ENCODE results near the gene DENND1A.

GRCh38 chr9:123863164-123863855 lies 66.6 kb downstream of the DENND1A start:
- TF ChIP-seq CTCF (IDR thresholded peaks at IDR 0.05) (no peak), POLR2A (IDR thresholded peaks at IDR 0.05) (no peak), EP300 (IDR thresholded peaks at IDR 0.05) (no peak)
